Astrocyte (in vitro differentiated cells and primary cell): Measurements from ENCODE around the gene SLC29A3. TPM values are rescaled to one million over a fixed set of nuclear protein-coding genes. Genes with fewer than 3 reads are reported as not detected.

ENCODE experiments used
- DNase-seq: peaks from one replicate; pipeline ENCODE4 v3.0.0-alpha.2; 2010; ENCODE audit warnings: low read depth
- FAIRE-seq: peaks from 2 replicates; lab custom pipeline; 2011; peaks lifted over from hg19 to GRCh38; lab: Jason Lieb, UNC
- H2AFZ ChIP-seq: 2 replicates; pipeline ENCODE4 v1.6.0; 2012; ENCODE audit warnings: low read depth, low read length, inconsistent platforms
- H3K27ac ChIP-seq: 2 replicates; pipeline ENCODE4 v1.5.1; 2011; ENCODE audit warnings: low read depth, low read length, inconsistent platforms
- H3K27me3 ChIP-seq: 2 replicates; pipeline ENCODE4 v1.6.0; 2011; ENCODE audit warnings: low read length, inconsistent platforms; ENCODE audit not compliant: insufficient read depth
- H3K36me3 ChIP-seq: 2 replicates; pipeline ENCODE4 v1.5.1; 2011; ENCODE audit warnings: low read length, inconsistent platforms; ENCODE audit not compliant: insufficient read depth
- H3K4me1 ChIP-seq: 2 replicates; pipeline ENCODE4 v1.5.1; 2011; ENCODE audit warnings: low read length, inconsistent platforms; ENCODE audit not compliant: insufficient read depth
- H3K4me2 ChIP-seq: 2 replicates; pipeline ENCODE4 v1.6.0; 2012; ENCODE audit warnings: low read length, inconsistent platforms
- H3K4me3 ChIP-seq: 2 replicates; pipeline ENCODE4 v1.5.1; 2011; ENCODE audit warnings: low read depth, mild to moderate bottlenecking, low read length, inconsistent platforms; ENCODE audit not compliant: insufficient read depth
- H3K79me2 ChIP-seq: 2 replicates; pipeline ENCODE4 v1.6.0; 2012; ENCODE audit warnings: mild to moderate bottlenecking, low read length, inconsistent platforms; ENCODE audit not compliant: insufficient read depth
- H3K9ac ChIP-seq: 2 replicates; pipeline ENCODE4 v1.6.0; 2012; ENCODE audit warnings: mild to moderate bottlenecking, low read length, inconsistent platforms
- H3K9me3 ChIP-seq: 2 replicates; pipeline ENCODE4 v1.5.1; 2012; ENCODE audit warnings: low read depth, mild to moderate bottlenecking, low read length, inconsistent platforms; ENCODE audit not compliant: insufficient read depth
- H4K20me1 ChIP-seq: 2 replicates; pipeline ENCODE4 v1.6.0; 2012; ENCODE audit warnings: low read length, inconsistent platforms; ENCODE audit not compliant: insufficient read depth
- H3K27ac Mint-ChIP-seq: one replicate; pipeline ENCODE4 v1.8.0; 2021; ENCODE audit warnings: mild to moderate bottlenecking, mixed read lengths; ENCODE audit not compliant: unreplicated experiment
- H3K27me3 Mint-ChIP-seq: one replicate; pipeline ENCODE4 v1.8.0; 2021; ENCODE audit warnings: low read depth, mixed read lengths; ENCODE audit not compliant: unreplicated experiment
- H3K36me3 Mint-ChIP-seq: one replicate; pipeline ENCODE4 v1.8.0; 2021; ENCODE audit warnings: low read depth, mixed read lengths; ENCODE audit not compliant: unreplicated experiment
- H3K4me1 Mint-ChIP-seq: one replicate; pipeline ENCODE4 v1.8.0; 2021; ENCODE audit warnings: low read depth, mixed read lengths; ENCODE audit not compliant: unreplicated experiment
- H3K4me3 Mint-ChIP-seq: one replicate; pipeline ENCODE4 v1.8.0; 2021; ENCODE audit warnings: mild to moderate bottlenecking, moderate library complexity, mixed read lengths; ENCODE audit not compliant: unreplicated experiment
- H3K9me3 Mint-ChIP-seq: one replicate; pipeline ENCODE4 v1.8.0; 2021; ENCODE audit warnings: mild to moderate bottlenecking, mixed read lengths; ENCODE audit not compliant: unreplicated experiment
- CTCF ChIP-seq: IDR thresholded peaks from 2 replicates; pipeline ENCODE4 v1.5.1; 2011; ENCODE audit warnings: low read depth, mild to moderate bottlenecking, inconsistent platforms, low read length, moderate library complexity; ENCODE audit not compliant: insufficient read depth
- EZH2 ChIP-seq: IDR thresholded peaks from 2 replicates; pipeline ENCODE4 v1.6.1; 2012; ENCODE audit warnings: mild to moderate bottlenecking, low read length, inconsistent platforms; ENCODE audit not compliant: insufficient read depth
- total RNA-seq: library from RNA; stranded (reverse); gene quantifications from 2 replicates; pipeline ENCODE4 v1.2.1, GENCODE V29; 2021

SLC29A3 gene
- total RNA-seq, 1 donor from 2014 or later = 3.4 TPM

GRCh38 chr10:71389768-71390460 is 70.9 kb downstream of the SLC29A3 start:
- no peak for DNase-seq
- H3K4me3 ChIP-seq = no peak overlapping the region
- peaks cover 53% of the 10 kb centered on the region for H3K27me3 ChIP-seq
- no peaks in the 10 kb centered on the region for H3K4me1 Mint-ChIP-seq
- no peak overlapping the region for H2AFZ ChIP-seq
- no peak overlapping the region for H3K27ac Mint-ChIP-seq
- no peak for FAIRE-seq
- no peak overlapping the region for H3K27ac ChIP-seq
- no peaks in the 10 kb centered on the region for H4K20me1 ChIP-seq
- H3K27me3 Mint-ChIP-seq = peaks cover 84% of the 10 kb centered on the region
- TF ChIP-seq EZH2 = no peak
- no peak for TF ChIP-seq CTCF
- no peaks in the 10 kb centered on the region for H3K36me3 Mint-ChIP-seq
- H3K4me3 Mint-ChIP-seq = no peak overlapping the region
- H3K79me2 ChIP-seq = no peaks in the 10 kb centered on the region
- no peaks in the 10 kb centered on the region for H3K9me3 Mint-ChIP-seq
- H3K9ac ChIP-seq = no peak overlapping the region
- no peak overlapping the region for H3K4me2 ChIP-seq
- H3K36me3 ChIP-seq = no peaks in the 10 kb centered on the region
- no peaks in the 10 kb centered on the region for H3K4me1 ChIP-seq
- H3K9me3 ChIP-seq = no peaks in the 10 kb centered on the region

- H3K4me2 ChIP-seq = no peak overlapping the region
- Mint-ChIP-seq H3K4me1 (no peaks in the 10 kb centered on the region), H3K4me3 (no peak overlapping the region), H3K36me3 (no peaks in the 10 kb centered on the region), H3K27me3 (peaks cover 86% of the 10 kb centered on the region), H3K9me3 (no peaks in the 10 kb centered on the region), H3K27ac (no peak overlapping the region)
- FAIRE-seq (no peak), DNase-seq (no peak)
- no peak overlapping the region for H2AFZ ChIP-seq
- H3K36me3 ChIP-seq = no peaks in the 10 kb centered on the region
- H3K27me3 ChIP-seq = peaks cover 53% of the 10 kb centered on the region
- no peak overlapping the region for H3K9ac ChIP-seq
- no peaks in the 10 kb centered on the region for H4K20me1 ChIP-seq
- TF ChIP-seq CTCF (no peak), EZH2 (no peak)
- no peaks in the 10 kb centered on the region for H3K9me3 ChIP-seq
- no peak overlapping the region for H3K27ac ChIP-seq
- no peaks in the 10 kb centered on the region for H3K79me2 ChIP-seq
- H3K4me3 ChIP-seq = no peak overlapping the region
- H3K4me1 ChIP-seq = no peaks in the 10 kb centered on the region
These were observed 71.4 kb downstream of the SLC29A3 start for GRCh38 chr10:71390461-71390835.

GRCh38 chr10:71390921-71391690 is 72.0 kb downstream of the SLC29A3 start:
- Histone ChIP-seq H3K9ac (no peak overlapping the region), H3K9me3 (no peaks in the 10 kb centered on the region), H3K4me2 (no peak overlapping the region), H3K27me3 (peaks cover 58% of the 10 kb centered on the region), H3K27ac (no peak overlapping the region), H3K36me3 (no peaks in the 10 kb centered on the region), H3K4me3 (no peak overlapping the region), H3K79me2 (no peaks in the 10 kb centered on the region), H4K20me1 (peaks cover 4% of the 10 kb centered on the region), H2AFZ (no peak overlapping the region), H3K4me1 (no peaks in the 10 kb centered on the region)
- H3K9me3 Mint-ChIP-seq = no peaks in the 10 kb centered on the region
- no peak overlapping the region for H3K4me3 Mint-ChIP-seq
- no peaks in the 10 kb centered on the region for H3K36me3 Mint-ChIP-seq
- no peak for DNase-seq
- no peaks in the 10 kb centered on the region for H3K4me1 Mint-ChIP-seq
- FAIRE-seq = no peak
- H3K27ac Mint-ChIP-seq = no peak overlapping the region
- peaks cover 86% of the 10 kb centered on the region for H3K27me3 Mint-ChIP-seq
- TF ChIP-seq EZH2 = no peak
- TF ChIP-seq CTCF = no peak
